Measurements from ENCODE around the gene MUC21.
"Not testable (repeated sequence)": the region's sequence is repeated elsewhere in the genome, so short reads cannot be mapped to it uniquely, and the experiment has no call there.

Gene MUC21

DNA sequence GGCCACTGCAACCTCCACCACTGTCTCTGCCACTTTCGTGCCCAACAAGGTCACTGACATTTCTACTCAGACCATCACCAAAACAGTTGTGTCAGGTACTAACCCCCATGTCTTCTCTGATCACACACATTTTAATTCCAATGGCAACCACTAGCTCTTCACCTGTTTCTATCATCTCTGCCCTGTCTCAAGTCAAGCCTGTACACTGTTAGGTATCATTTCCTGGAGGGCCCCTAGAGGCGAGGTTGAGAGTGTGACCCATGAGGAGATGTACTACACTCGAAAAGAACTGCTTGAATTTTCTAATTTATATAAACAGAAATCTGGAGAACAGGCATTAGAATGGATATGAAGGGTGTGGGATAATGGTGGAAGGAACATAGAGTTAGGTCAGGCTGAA is 17.4 kb upstream of the MUC21 start:
- no peak overlapping the region for H2AFZ ChIP-seq (ENCODE audit: low read depth, low read length)
- no peak overlapping the region for H3K18ac ChIP-seq (ENCODE audit: low read depth in 1 of 2, low read length in 2 of 2)
- no peak overlapping the region for H3K4me3 ChIP-seq (ENCODE audit: insufficient read depth in 1 of 2, low read depth in 1 of 2, low read length in 2 of 2)
- H3K4me1 ChIP-seq (ENCODE audit: control insufficient read depth, insufficient read depth, low read depth, low read length) = peaks cover 9% of the 10 kb centered on the region
- H2BK120ac ChIP-seq (ENCODE audit: low read depth, low read length) = no peak overlapping the region
- H3K9ac ChIP-seq (ENCODE audit: low read length) = no peak overlapping the region
- no peak overlapping the region for H2BK12ac ChIP-seq (ENCODE audit: low read length in 2 of 2)
- no peak overlapping the region for H2BK5ac ChIP-seq (ENCODE audit: low read depth, low read length, poor library complexity, severe bottlenecking)
- no peak overlapping the region for H3K4me2 ChIP-seq (ENCODE audit: low read length, poor library complexity, severe bottlenecking)
- no peaks in the 10 kb centered on the region for H3K36me3 ChIP-seq (ENCODE audit: control insufficient read depth in 1 of 2, insufficient read depth in 2 of 2, low read depth in 1 of 2, low read length in 2 of 2)
- H2AK5ac ChIP-seq (ENCODE audit: low read length, severe bottlenecking) = no peak overlapping the region
- no peak for DNase-seq
- no peak overlapping the region for H3K4ac ChIP-seq (ENCODE audit: low read depth in 1 of 2, low read length in 2 of 2)
- no peak overlapping the region for H4K91ac ChIP-seq (ENCODE audit: low read length)
- no peaks in the 10 kb centered on the region for H3K79me1 ChIP-seq (replicated peaks; ENCODE audit: low read length, poor library complexity, severe bottlenecking)
- H2BK15ac ChIP-seq (ENCODE audit: low read depth, poor library complexity, severe bottlenecking) = no peak overlapping the region
- H3K27ac ChIP-seq (ENCODE audit: low read length, poor library complexity, severe bottlenecking) = no peak overlapping the region
- H3K23ac ChIP-seq (ENCODE audit: low read length in 2 of 2) = no peak overlapping the region
- no peaks in the 10 kb centered on the region for H3K9me3 ChIP-seq (ENCODE audit: control insufficient read depth, low read length)
- peaks cover 8 to 21% of the 10 kb centered on the region in 2 experiments for H3K27me3 ChIP-seq (ENCODE audit: control insufficient read depth in 1 of 2, insufficient read depth in 1 of 2, low read length in 2 of 2)
- H4K8ac ChIP-seq (ENCODE audit: low read length) = no peak overlapping the region
- 65% methylated on average over 3 of the region's 3 CpGs for WGBS
- peak overlapping the region in 1 of 2 experiments; percentile 11 for H3K14ac ChIP-seq (ENCODE audit: low read length in 2 of 2)

- H3K79me1 ChIP-seq (replicated peaks; ENCODE audit: low read length, poor library complexity, severe bottlenecking); DNase-seq; H3K9me3 ChIP-seq (ENCODE audit: control insufficient read depth, low read length); H2AK5ac ChIP-seq (ENCODE audit: low read length, severe bottlenecking); H4K91ac ChIP-seq (ENCODE audit: low read length); H3K4me1 ChIP-seq (ENCODE audit: control insufficient read depth, insufficient read depth, low read depth, low read length); H2AFZ ChIP-seq (ENCODE audit: low read depth, low read length); H3K18ac ChIP-seq (ENCODE audit: low read depth in 1 of 2, low read length in 2 of 2); H3K4ac ChIP-seq (ENCODE audit: low read depth in 1 of 2, low read length in 2 of 2); H2BK12ac ChIP-seq (ENCODE audit: low read length in 2 of 2); H3K4me3 ChIP-seq (ENCODE audit: insufficient read depth in 1 of 2, low read depth in 1 of 2, low read length in 2 of 2); H3K36me3 ChIP-seq (ENCODE audit: control insufficient read depth in 1 of 2, insufficient read depth in 2 of 2, low read depth in 1 of 2, low read length in 2 of 2); H3K4me2 ChIP-seq (ENCODE audit: low read length, poor library complexity, severe bottlenecking); H3K9ac ChIP-seq (ENCODE audit: low read length); H3K23ac ChIP-seq (ENCODE audit: low read length in 2 of 2); H4K8ac ChIP-seq (ENCODE audit: low read length); H3K27ac ChIP-seq (ENCODE audit: low read length, poor library complexity, severe bottlenecking); H2BK15ac ChIP-seq (ENCODE audit: low read depth, poor library complexity, severe bottlenecking); H2BK120ac ChIP-seq (ENCODE audit: low read depth, low read length); H2BK5ac ChIP-seq (ENCODE audit: low read depth, low read length, poor library complexity, severe bottlenecking): not testable (repeated sequence)
- 97% methylated on average over 6 of the region's 6 CpGs for WGBS
- H3K14ac ChIP-seq (ENCODE audit: low read length in 2 of 2) = peak overlapping the region in 1 of 2 experiments; percentile 28
- peaks cover 14 to 35% of the 10 kb centered on the region in 2 experiments for H3K27me3 ChIP-seq (ENCODE audit: control insufficient read depth in 1 of 2, insufficient read depth in 1 of 2, low read length in 2 of 2)
These were observed 14.3 kb upstream of the MUC21 start for GRCh38 chr6:30969171-30969570.

DNA sequence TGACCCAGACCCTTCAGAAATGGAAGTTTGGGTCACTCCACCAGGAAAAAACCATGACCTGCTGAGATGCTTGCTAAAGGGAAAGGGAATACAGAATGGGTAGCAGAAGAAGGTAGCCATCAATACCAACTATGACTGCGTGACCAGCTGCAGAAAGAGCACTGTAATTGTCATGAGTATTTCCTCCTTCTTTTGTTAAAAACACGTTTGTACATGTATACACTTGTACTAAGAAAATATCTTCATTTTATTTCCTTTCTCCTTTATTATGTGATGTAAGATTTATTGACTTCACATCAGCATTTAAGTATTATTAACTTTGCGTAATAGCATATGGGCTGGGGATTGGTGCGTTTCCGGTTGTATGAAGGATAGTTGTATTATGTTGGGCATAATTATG is 12.6 kb upstream of the MUC21 start:
- over 99% methylated on average over 3 of the region's 5 CpGs for WGBS

DNA sequence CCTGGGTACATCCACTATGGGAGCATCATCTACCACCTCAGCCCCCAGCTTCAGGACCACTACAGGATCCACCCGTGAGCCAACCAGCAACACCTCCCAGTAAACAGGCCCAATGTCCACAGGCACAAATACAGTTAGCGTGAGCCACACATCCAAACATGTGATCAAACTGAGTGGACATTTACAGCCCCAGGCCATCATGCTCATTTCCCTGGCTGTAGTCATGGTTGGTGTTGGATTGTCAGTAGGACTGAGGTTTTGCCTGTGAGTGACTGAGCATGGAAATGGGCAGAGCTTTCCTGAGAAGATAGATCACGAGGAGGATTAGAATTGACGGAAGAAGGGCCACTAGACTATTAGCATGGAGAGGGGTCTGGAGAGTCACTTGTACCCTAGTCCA is 10.7 kb upstream of the MUC21 start:
- H3K36me3 ChIP-seq (ENCODE audit: control insufficient read depth in 1 of 2, insufficient read depth in 2 of 2, low read depth in 1 of 2, low read length in 2 of 2) = no peaks in the 10 kb centered on the region
- no peak overlapping the region for H3K4ac ChIP-seq (ENCODE audit: low read depth in 1 of 2, low read length in 2 of 2)
- H3K27me3 ChIP-seq (ENCODE audit: control insufficient read depth in 1 of 2, insufficient read depth in 1 of 2, low read length in 2 of 2) = peaks cover 7 to 20% of the 10 kb centered on the region in 2 experiments
- no peaks in the 10 kb centered on the region for H3K4me1 ChIP-seq (ENCODE audit: control insufficient read depth, insufficient read depth, low read depth, low read length)
- H3K4me3 ChIP-seq (ENCODE audit: insufficient read depth in 1 of 2, low read depth in 1 of 2, low read length in 2 of 2) = no peak overlapping the region
- H2AFZ ChIP-seq (ENCODE audit: low read depth, low read length) = no peak overlapping the region
- no peak overlapping the region for H4K8ac ChIP-seq (ENCODE audit: low read length)
- no peak overlapping the region for H3K9ac ChIP-seq (ENCODE audit: low read length)
- H2BK5ac ChIP-seq (ENCODE audit: low read depth, low read length, poor library complexity, severe bottlenecking) = no peak overlapping the region
- H2BK15ac ChIP-seq (ENCODE audit: low read depth, poor library complexity, severe bottlenecking) = no peak overlapping the region
- no peak overlapping the region for H3K18ac ChIP-seq (ENCODE audit: low read depth in 1 of 2, low read length in 2 of 2)
- no peak overlapping the region for H2BK12ac ChIP-seq (ENCODE audit: low read length in 2 of 2)
- H3K14ac ChIP-seq (ENCODE audit: low read length in 2 of 2) = no peak overlapping the region
- H3K79me1 ChIP-seq (replicated peaks; ENCODE audit: low read length, poor library complexity, severe bottlenecking) = no peaks in the 10 kb centered on the region
- no peak overlapping the region for H3K27ac ChIP-seq (ENCODE audit: low read length, poor library complexity, severe bottlenecking)
- H4K91ac ChIP-seq (ENCODE audit: low read length) = no peak overlapping the region
- no peak overlapping the region for H2BK120ac ChIP-seq (ENCODE audit: low read depth, low read length)
- no peak overlapping the region for H3K4me2 ChIP-seq (ENCODE audit: low read length, poor library complexity, severe bottlenecking)
- WGBS = 99% methylated on average over 4 of the region's 4 CpGs
- H3K9me3 ChIP-seq (ENCODE audit: control insufficient read depth, low read length) = no peaks in the 10 kb centered on the region
- H3K23ac ChIP-seq (ENCODE audit: low read length in 2 of 2) = no peak overlapping the region
- no peak for DNase-seq
- no peak overlapping the region for H2AK5ac ChIP-seq (ENCODE audit: low read length, severe bottlenecking)

More for the DNA sequence above, 12.6 kb upstream of the MUC21 start:
- Histone ChIP-seq H2BK12ac (ENCODE audit: low read length in 2 of 2) (no peak overlapping the region), H4K8ac (ENCODE audit: low read length) (no peak overlapping the region), H2BK15ac (ENCODE audit: low read depth, poor library complexity, severe bottlenecking) (no peak overlapping the region), H3K27ac (ENCODE audit: low read length, poor library complexity, severe bottlenecking) (no peak overlapping the region), H3K14ac (ENCODE audit: low read length in 2 of 2) (no peak overlapping the region), H2AFZ (ENCODE audit: low read depth, low read length) (no peak overlapping the region), H3K9me3 (ENCODE audit: control insufficient read depth, low read length) (no peaks in the 10 kb centered on the region), H3K4me1 (ENCODE audit: control insufficient read depth, insufficient read depth, low read depth, low read length) (no peaks in the 10 kb centered on the region), H3K18ac (ENCODE audit: low read depth in 1 of 2, low read length in 2 of 2) (no peak overlapping the region), H3K23ac (ENCODE audit: low read length in 2 of 2) (no peak overlapping the region), H3K4me3 (ENCODE audit: insufficient read depth in 1 of 2, low read depth in 1 of 2, low read length in 2 of 2) (no peak overlapping the region), H3K4me2 (ENCODE audit: low read length, poor library complexity, severe bottlenecking) (no peak overlapping the region), H3K36me3 (ENCODE audit: control insufficient read depth in 1 of 2, insufficient read depth in 2 of 2, low read depth in 1 of 2, low read length in 2 of 2) (no peaks in the 10 kb centered on the region), H2BK120ac (ENCODE audit: low read depth, low read length) (no peak overlapping the region), H3K27me3 (ENCODE audit: control insufficient read depth in 1 of 2, insufficient read depth in 1 of 2, low read length in 2 of 2) (peaks cover 7 to 20% of the 10 kb centered on the region in 2 experiments), H3K4ac (ENCODE audit: low read depth in 1 of 2, low read length in 2 of 2) (no peak overlapping the region), H4K91ac (ENCODE audit: low read length) (no peak overlapping the region), H3K79me1 (replicated peaks; ENCODE audit: low read length, poor library complexity, severe bottlenecking) (no peaks in the 10 kb centered on the region), H2AK5ac (ENCODE audit: low read length, severe bottlenecking) (no peak overlapping the region), H3K9ac (ENCODE audit: low read length) (no peak overlapping the region), H2BK5ac (ENCODE audit: low read depth, low read length, poor library complexity, severe bottlenecking) (no peak overlapping the region)
- no peak for DNase-seq

All from mesenchymal stem cell (in vitro differentiated cells and primary cell).